ENCODE data around the gene RTN1. TPM values are rescaled to one million over a fixed set of nuclear protein-coding genes. Genes with fewer than 3 reads are reported as not detected.

Gene RTN1
- total and polyA plus RNA-seq, 10 of the 15 experiments (the other 5 are each of a cell fraction or from before 2014, with no cell fraction given), result 0.03 to 0.55 (median 0.13) TPM; not detected in 4

DNA sequence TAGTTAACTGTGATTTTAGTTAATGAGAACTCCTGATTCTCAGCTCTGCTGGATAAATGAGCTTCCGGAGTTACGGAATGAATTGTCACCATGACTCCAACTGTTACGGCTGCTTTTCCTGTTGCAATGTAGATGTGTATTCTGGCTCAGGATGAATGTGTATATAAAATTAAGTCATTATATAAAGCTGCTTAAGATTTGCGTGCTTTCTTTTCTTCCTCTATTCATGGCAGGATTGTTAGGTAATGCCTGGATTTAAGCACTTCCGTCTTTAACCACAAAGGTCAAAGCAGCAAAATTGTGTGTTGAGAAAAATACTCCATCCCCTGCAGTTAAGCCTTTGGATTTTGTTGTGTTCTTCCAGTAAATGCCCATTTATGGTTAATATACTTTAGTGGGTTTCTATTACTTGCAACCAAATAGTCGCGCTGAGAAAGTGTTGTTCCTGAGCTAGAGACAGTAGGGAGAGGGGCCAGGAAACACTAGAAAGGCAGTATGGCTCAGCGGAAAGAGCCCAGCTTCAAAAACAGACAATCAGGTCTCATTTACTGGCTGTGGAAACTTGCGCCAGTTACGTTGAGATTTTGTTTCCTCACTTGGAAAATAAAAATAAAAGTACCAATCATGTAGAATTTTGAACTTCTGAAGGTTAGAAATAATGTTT lies 284.6 kb downstream of the RTN1 start:
- TF ChIP-seq HDGF (IDR thresholded peaks at IDR 0.05) (no peak), RELB (IDR thresholded peaks at IDR 0.05; ENCODE audit: low read depth) (no peak), POLR2AphosphoS2 (IDR thresholded peaks at IDR 0.05; ENCODE audit: low read depth, low read length) (no peak), POLR2A (IDR thresholded peaks at IDR 0.05; ENCODE audit: low read depth, low read length) (no peak)
- TF ChIP-seq, protein P1, sequence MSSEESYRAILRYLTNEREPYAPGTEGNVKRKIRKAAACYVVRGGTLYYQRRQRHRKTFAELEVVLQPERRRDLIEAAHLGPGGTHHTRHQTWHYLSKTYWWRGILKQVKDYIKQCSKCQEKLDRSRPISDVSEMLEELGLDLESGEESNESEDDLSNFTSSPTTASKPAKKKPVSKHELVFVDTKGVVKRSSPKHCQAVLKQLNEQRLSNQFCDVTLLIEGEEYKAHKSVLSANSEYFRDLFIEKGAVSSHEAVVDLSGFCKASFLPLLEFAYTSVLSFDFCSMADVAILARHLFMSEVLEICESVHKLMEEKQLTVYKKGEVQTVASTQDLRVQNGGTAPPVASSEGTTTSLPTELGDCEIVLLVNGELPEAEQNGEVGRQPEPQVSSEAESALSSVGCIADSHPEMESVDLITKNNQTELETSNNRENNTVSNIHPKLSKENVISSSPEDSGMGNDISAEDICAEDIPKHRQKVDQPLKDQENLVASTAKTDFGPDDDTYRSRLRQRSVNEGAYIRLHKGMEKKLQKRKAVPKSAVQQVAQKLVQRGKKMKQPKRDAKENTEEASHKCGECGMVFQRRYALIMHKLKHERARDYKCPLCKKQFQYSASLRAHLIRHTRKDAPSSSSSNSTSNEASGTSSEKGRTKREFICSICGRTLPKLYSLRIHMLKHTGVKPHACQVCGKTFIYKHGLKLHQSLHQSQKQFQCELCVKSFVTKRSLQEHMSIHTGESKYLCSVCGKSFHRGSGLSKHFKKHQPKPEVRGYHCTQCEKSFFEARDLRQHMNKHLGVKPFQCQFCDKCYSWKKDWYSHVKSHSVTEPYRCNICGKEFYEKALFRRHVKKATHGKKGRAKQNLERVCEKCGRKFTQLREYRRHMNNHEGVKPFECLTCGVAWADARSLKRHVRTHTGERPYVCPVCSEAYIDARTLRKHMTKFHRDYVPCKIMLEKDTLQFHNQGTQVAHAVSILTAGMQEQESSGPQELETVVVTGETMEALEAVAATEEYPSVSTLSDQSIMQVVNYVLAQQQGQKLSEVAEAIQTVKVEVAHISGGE (CRISPR knock-in tag; IDR thresholded peaks at IDR 0.05), result no peak
- Histone ChIP-seq H3K27me3 (replicated peaks in 1 of 2; ENCODE audit: control insufficient read depth in 2 of 2, insufficient read depth in 2 of 2, low read length in 1 of 2) (no peaks in the 10 kb centered on the region), H2AFZ (ENCODE audit: control insufficient read depth, low read depth, low read length) (no peak overlapping the region; the same call in 1 of the 2 replicates), H3K9me3 (replicated peaks; ENCODE audit: control insufficient read depth, insufficient read depth, low read length) (no peaks in the 10 kb centered on the region), H3K79me2 (ENCODE audit: control insufficient read depth, insufficient read depth, low read length) (no peaks in the 10 kb centered on the region), H3K4me1 (ENCODE audit: control insufficient read depth, insufficient read depth, low read length) (no peaks in the 10 kb centered on the region), H3K4me3 (no peak overlapping the region), H3K4me2 (ENCODE audit: control insufficient read depth, insufficient read depth) (no peak overlapping the region), H4K20me1 (ENCODE audit: control insufficient read depth, insufficient read depth) (no peaks in the 10 kb centered on the region), H3K9ac (ENCODE audit: control insufficient read depth, insufficient read depth, low read length) (no peak overlapping the region), H3K27ac (ENCODE audit: control insufficient read depth, insufficient read depth) (no peak overlapping the region), H3K36me3 (ENCODE audit: control insufficient read depth in 2 of 2, insufficient read depth in 2 of 2, low read length in 1 of 2) (no peaks in the 10 kb centered on the region)
- no peak for FAIRE-seq
- DNase-seq (ENCODE audit: low read depth, low spot score), result no peak
- ChIA-PET POLR2A (no interaction called here), CTCF (interaction anchor here (1.0 kb wide), 1 partner anchor 9 kb away, joined by 7 read pairs; the partner anchor contains the start of gene CCDC175), SMC1A (ENCODE audit: uncharacterized antibody, unreplicated experiment) (interaction anchor here (0.6 kb wide), 1 partner anchor 246 kb away, joined by 3 read pairs; no protein-coding TSS in a partner anchor), RAD21 (ENCODE audit: unreplicated experiment) (no interaction called here)
- intact Hi-C loops (cut with micrococcal nuclease; ENCODE audit: unreplicated experiment) (no loop called here), in situ Hi-C loops (cut with MboI) (no loop called here)
- no peak for ATAC-seq
- WGBS (ENCODE audit: insufficient coverage, insufficient replicate concordance, low lambda C conversion rate, missing lambda C conversion rate), result 48% methylated on average over 10 of the region's 10 CpGs
- no TSS peak for BruUV-seq (replicated peaks)
